C4-2B (cell line): ENCODE data around the gene CCDC51.

ENCODE experiments used
- H3K27ac ChIP-seq: fragments of 450-650 bp; 2 replicates; pipeline ENCODE4 v1.5.1; 2017
- ZFX ChIP-seq: fragments of 450-650 bp; IDR thresholded peaks from 2 replicates; pipeline ENCODE4 v1.6.1; 2017
- TF ChIP-seq, protein P1 (sequence below): fragments of 450-650 bp; conservative IDR thresholded peaks from 2 replicates; pipeline ENCODE4 v1.5.1; 2017; ENCODE audit warnings: mild to moderate bottlenecking

Gene CCDC51

DNA sequence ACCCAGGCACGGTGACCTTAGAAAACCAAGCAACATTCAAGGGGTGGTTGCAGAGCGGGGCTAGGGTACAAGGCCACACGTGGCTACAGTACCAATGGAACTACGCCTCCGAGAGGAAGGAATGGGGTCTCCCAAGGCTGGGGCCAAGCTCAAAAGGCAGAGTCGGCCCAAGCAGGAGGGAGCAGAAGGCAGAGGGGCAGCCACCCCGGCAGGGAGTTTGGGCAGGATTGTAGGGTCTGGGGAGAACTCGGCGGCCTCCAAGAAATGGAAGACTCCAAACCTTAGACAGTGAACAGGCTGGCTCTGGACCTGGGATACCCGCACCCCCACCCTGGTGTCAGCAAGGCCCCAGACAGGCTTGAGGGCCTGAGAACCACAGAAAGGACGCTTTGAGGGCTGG is 35.3 kb upstream of the CCDC51 start:
- H3K27ac ChIP-seq, result no peak overlapping the region
- TF ChIP-seq, protein P1, sequence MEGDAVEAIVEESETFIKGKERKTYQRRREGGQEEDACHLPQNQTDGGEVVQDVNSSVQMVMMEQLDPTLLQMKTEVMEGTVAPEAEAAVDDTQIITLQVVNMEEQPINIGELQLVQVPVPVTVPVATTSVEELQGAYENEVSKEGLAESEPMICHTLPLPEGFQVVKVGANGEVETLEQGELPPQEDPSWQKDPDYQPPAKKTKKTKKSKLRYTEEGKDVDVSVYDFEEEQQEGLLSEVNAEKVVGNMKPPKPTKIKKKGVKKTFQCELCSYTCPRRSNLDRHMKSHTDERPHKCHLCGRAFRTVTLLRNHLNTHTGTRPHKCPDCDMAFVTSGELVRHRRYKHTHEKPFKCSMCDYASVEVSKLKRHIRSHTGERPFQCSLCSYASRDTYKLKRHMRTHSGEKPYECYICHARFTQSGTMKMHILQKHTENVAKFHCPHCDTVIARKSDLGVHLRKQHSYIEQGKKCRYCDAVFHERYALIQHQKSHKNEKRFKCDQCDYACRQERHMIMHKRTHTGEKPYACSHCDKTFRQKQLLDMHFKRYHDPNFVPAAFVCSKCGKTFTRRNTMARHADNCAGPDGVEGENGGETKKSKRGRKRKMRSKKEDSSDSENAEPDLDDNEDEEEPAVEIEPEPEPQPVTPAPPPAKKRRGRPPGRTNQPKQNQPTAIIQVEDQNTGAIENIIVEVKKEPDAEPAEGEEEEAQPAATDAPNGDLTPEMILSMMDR, result no peak
- no peak for TF ChIP-seq ZFX

DNA sequence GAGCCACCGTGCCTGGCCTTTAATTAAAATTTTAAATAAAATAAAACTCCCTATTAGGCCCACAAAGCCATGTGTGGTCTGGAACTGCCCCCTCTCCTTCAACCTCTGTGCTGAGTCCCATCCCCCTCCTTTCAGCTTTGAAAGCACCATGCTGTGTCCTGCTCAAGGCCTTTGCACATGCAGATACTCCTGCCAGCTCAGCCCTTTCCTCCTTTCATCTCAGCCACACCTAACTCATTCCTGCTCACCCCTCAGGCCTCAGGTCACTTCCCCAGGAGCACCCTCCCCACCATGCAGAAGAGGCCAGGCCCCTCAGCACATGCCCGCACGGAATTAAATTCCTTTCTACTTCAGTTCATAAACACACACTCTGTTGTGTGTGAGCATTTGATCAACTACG is 34.7 kb upstream of the CCDC51 start:
- no peak overlapping the region for H3K27ac ChIP-seq
- TF ChIP-seq, protein P1, result no peak
- TF ChIP-seq ZFX, result no peak

DNA sequence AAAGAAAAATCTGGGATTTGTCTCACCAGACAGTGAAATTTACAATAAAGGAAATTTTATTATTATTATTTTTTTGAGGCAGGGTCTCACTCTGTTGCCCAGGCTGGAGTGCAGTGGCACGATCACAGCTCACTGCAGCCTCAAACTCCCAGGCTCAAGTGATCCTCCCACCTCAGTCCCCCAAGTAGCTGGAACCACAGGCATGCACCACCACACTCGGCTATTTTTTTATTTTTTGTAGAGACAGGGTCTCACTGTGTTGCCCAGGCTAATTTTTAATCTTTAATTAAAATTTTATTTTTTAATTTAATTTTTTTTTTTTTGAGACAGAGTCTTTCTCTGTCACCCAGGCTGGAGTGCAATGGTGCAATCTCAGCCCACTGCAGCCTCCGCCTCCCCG is 34.1 kb upstream of the CCDC51 start:
- peak overlapping the region; percentile 85 for H3K27ac ChIP-seq

DNA sequence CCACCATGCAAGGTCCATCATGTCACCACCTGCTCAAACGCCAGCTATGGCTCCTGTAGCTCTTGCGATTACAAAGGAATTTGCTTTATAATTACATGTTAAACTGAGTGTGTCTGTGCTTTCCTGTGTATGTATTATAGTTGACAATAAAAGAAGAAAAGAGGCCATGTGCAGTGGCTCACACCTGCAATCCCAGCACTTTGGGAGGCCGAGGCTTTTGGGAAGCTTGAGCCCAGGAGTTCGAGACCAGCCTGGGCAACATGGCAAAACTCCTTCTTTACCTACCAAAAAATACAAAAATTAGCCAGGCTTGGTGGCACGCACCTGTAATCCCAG is 33.7 kb upstream of the CCDC51 start:
- peak overlapping the region; percentile 85 for H3K27ac ChIP-seq
- no peak for TF ChIP-seq ZFX
- TF ChIP-seq, protein P1, result no peak

DNA sequence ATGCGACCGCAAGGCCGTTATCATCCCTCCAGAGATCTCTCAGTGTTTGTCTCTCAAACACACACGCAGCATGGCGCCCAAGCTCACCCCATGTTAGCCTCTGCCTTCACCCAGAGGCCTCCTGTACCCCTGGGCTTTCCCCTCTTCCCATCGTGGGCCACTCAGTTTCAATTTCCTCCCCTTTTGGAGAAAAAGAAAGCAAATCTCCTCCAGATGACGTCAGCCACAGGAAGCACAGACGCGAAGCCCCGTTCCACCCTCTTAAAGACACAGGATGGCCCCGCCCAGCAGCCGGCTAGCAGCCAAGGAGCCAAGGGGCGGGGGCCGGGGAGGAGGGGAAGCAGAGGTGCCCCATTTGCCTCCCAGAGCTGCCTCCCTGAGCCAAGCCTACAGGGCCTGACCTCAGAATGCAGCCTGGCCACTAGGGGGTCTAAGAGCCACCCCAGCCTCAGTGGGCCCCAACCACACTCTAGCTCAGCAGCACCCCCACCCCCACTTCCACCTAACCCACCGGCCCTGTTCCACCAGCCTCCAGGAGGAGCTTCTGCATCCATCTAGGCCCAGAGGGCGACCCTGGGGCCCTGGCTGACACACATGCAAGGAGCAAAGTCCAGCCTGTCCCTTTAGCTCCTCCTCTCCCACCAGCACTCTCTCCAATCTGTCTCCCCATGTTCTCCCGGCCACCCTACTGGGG is 33.2 kb upstream of the CCDC51 start:
- TF ChIP-seq, protein P1, result no peak; the same call in 1 of the 2 replicates
- TF ChIP-seq ZFX, result no peak
- H3K27ac ChIP-seq, result peak overlapping the region; percentile 85

DNA sequence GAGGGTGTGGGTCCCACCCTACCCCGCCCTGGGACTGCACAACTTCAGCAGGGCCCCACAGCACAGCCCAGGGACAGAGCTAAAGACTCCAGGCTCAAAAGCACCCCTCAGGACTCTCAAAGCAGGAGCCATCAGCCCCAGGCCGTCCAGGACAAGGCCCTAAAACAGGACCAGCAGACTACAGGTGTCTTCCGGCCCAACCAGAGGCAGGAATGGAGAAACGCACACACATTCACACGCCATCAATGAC is 32.7 kb upstream of the CCDC51 start:
- peak overlapping the region; percentile 85 for H3K27ac ChIP-seq
- TF ChIP-seq, protein P1, result no peak
- no peak for TF ChIP-seq ZFX

DNA sequence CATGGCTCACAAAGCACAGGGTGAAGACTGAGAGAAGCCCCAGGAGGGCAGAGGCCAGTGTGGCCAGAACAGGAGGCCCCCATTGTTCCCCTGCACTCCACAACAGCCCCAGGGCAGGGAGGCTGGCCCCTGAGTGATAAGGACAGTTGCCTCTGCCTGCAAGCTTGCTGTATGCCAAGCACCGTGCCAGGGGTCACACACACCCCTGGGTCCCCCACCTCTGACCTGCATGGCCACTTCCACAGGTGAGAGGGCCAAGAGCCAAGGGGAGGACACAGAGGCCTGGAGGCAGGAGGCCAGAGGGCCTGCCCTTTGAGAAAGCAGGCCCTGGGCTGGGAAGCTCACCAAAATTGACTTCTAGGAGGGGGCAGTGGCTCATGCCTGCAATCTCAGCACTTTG is 30.4 kb upstream of the CCDC51 start:
- TF ChIP-seq ZFX, result no peak
- TF ChIP-seq, protein P1, result no peak
- peak overlapping the region; percentile 27 for H3K27ac ChIP-seq

DNA sequence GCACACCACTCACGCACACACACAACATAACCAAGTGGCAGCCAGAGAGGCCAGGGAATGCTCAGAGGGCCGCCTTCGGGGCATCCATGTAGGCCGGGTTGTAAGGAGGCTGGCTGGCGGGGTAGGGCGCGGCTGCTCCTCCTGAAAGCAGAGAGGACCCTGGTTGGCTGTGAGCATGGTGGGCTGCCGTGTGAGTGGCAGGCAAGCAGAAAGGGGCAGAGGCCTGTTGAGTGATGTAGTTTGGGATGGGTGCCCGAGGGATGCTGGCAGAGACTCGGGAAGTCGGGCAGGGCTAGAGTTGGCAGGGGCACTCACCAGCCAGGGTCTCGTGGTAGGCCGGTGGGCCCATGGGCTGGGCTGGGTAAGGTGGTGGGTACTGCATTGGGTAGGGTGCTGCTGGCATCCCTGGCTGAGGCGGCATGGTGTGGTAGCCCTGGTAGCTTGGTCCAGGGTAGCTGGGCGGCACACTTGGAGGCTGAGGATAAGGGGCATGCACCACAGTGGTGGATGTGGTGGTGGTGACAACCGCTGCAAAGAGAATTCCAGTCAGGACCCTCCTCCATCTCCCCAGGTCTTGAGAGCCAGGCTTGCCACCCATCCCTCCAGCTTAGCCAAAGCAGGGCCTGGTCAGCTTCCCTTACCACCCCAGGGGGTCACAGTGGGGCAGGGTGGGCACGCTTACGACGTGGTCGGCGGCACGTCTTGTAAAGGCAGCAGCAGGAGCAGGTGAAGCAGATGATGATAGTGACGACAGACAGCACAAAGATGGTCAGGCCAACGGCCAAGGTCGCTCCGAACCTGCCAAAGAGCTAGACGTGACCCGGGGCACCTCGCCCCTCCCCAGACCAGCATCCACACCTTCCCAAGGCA is 29.4 kb upstream of the CCDC51 start:
- peak overlapping the region; percentile 27; the same call in 1 of the 2 replicates for H3K27ac ChIP-seq
- no peak for TF ChIP-seq ZFX
- TF ChIP-seq, protein P1, result no peak
